Cortex of kidney (tissue), 1 donor: Measurements from ENCODE around the gene TOMM6.
"Not testable (repeated sequence)": the region's sequence is repeated elsewhere in the genome, so short reads cannot be mapped to it uniquely, and the experiment has no call there.

ENCODE experiments used
- DNase-seq: peaks from one replicate; lab custom pipeline; 2025; lab: John Stamatoyannopoulos, UW

Gene TOMM6

DNA sequence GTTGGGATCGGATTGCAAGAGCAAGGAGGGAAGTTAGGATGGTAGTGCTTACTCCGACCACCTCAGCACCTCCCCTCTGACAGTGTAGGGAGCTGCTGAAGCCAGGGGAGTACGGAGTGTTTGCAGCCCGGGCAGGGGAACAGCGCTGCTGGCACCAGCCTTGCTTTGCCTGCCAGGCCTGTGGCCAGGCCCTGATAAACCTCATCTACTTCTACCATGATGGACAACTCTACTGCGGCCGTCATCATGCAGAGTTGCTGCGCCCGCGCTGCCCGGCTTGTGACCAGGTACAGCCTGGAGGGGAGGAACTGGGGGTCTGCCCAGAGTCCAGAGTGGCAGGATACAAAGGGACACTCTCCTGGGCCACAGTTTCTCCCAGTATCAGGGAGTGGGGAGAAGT lies 2.2 kb upstream of the TOMM6 start:
- no peak for DNase-seq

DNA sequence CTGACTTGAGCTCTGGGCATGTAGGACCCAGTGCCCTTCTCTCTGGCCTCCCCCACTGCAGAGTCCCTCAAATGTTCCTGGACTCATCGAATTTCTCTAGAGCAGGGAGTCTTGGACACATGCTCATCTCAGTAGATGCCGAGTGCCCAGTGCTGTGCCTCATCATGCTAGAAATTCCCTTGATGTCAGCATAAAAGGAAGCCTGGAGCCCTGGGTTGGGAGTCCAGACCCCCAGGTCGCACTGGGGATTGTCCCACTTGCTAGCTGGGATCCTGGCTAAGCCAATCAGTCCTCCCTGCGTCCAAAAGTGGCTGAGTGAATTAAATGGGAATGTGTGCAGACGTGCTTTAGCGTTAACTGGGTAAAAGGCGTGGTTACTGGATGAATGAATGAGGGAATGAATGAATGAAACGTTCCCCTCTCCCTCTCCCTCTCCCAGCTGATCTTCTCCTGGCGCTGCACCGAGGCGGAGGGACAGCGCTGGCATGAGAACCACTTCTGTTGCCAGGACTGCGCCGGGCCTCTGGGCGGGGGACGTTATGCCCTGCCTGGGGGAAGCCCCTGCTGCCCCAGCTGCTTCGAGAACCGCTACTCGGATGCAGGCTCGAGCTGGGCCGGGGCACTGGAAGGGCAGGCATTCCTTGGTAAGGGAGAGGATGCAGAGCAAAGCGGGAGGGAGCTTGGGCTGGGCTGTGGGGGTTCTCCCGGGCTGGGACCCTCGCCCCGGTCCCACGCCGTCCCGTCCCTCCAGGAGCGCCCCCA lies 1.6 kb upstream of the TOMM6 start:
- no peak for DNase-seq

- peak; percentile 42 for DNase-seq
Measured at GRCh38 chr6:41786451-41787218, 859 bp upstream of the TOMM6 start.

GRCh38 chr6:41789390-41789724 lies 1.9 kb downstream of the TOMM6 start:
- DNase-seq, result no peak

- no peak for DNase-seq
Measured at GRCh38 chr6:41790045-41790444, 2.6 kb downstream of the TOMM6 start.

- no peak for DNase-seq
Measured at GRCh38 chr6:41791305-41791704, 3.8 kb downstream of the TOMM6 start.

GRCh38 chr6:41791984-41792383 lies 4.5 kb downstream of the TOMM6 start:
- DNase-seq, result no peak

GRCh38 chr6:41796474-41796873 lies 9.0 kb downstream of the TOMM6 start:
- no peak for DNase-seq

DNA sequence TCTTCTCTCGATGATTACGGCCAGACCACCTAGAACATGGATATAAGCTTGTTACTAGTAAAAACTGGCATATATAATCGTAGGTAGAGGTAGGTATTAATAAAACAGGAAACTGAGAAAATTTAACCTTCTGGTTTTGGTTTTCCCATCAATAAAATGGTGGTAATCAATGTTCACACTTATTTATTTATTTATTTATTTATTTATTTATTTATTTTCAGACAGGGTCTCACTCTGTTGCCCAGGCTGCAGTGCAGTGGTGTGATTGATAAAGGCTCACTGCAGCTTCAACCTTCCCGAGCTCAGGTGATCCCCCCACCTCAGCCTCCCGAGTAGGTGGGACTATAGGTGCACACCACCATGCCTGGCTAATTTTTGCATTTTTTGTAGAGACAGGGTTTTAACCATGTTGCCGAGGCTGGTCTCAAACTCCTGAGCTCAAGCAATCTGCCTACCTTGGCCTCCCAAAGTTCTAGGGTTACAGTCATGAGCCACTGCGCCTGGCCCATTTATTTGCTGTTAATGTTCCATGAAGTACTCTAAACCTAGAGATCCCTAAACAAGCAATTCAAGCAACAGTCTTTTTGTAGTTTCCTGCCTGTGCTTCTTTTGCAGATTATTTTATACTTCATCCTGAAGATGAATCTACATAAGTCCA lies 11.5 kb downstream of the TOMM6 start:
- no peak for DNase-seq

DNA sequence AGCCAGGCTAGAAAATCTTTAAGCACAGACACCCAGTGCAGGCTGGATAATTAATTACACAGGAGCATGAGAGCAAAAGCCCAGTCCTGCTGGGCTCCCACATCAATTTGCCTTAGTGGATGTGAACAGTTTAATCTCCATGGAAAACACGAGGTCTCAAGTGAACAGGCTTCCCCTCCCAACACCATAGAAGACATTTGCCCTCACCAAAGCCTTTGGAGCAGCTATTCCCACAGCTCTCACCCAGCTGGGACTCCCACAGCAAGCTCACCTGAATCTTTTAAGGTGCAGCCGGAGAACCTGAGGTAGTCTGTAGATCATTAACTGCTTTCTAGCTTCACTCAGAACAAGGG lies 12.0 kb downstream of the TOMM6 start:
- DNase-seq, result no peak

DNA sequence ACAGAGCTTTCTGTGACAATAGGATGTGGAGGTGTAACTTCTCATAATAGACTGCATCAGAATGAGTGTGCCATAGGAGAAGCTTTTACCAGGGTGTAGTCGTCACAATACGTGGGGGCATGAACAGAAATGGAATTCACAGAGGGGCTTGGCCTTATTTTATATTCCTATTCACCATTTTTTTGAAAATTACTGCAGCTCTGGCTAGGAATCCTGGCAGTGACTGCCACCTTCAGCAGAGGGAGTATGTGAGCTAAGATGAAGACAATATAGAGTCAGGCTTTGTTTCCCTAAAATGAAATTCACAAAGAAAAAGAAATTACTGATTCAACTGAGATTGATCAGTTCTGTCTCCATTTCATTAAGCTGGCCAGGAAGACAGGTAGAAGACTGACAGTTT lies 13.9 kb downstream of the TOMM6 start:
- no peak for DNase-seq

DNA sequence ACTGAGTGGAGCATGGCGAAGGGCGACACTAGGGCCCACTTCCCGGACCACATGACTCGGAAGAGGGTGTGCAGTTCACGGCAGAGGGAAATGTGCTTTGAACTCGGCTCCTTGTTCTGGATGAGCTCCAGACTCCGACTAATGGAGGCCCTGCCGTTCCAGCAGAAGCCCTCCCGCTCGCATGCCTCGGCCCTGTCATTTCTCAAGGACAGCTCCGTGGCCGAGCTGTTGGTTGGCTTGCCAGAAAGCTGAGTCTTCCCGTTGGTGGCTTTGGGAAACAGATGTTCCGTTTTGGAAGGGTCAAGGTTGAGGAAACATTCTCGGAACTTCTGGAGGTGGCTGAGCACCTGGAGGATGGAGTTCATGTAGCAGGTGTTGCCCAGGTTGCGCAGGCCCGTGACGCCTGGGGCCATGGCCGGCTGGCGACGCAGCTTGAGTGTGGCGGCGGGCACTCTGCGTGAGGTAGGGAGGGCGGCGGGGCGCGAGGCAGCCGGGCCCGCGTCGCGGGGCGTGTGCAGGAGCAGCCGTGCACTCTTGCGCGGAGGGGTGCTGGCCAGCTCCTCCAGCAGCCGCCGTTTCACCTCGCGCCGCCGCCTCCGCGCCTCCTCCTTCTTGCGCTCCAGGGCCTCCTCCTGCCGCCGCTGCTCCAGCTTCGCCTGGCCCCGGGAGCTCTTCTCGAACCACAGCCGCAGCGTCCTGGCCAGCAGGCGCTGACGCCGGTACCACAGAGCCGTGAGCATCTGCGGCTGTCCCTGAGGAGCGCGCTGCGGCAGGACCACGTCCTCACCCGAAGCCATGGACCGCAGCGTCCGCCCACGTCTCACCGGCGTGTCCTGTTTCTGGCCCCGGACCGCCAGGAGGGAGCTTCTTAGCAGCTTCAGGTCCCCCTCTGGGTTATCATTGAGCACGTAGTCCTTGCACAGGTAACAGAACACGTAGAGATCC lies 18.6 kb downstream of the TOMM6 start:
- no peak for DNase-seq

GRCh38 chr6:41811095-41811494 lies 23.6 kb downstream of the TOMM6 start:
- DNase-seq, result no peak

- DNase-seq, result not testable (repeated sequence)
Measured at GRCh38 chr6:41811946-41812345, 24.5 kb downstream of the TOMM6 start.

DNA sequence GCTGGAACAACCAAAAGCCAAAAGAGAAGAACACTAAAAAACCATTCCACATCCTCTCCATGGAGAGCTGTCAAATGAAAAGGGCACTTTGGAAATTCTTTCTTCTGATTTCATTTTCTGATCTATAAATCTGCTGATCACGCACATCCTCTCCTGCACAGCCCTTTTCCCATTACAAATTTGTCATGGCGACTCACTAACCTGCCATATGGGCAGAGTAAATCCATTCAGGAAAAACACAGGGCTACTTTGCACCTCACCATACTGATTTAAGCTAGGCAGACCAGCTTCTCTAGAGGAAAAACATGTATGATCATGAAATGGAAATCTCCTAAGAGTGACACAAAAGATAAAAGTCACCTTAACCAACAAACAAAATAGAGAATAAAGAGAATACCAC lies 26.0 kb downstream of the TOMM6 start:
- no peak for DNase-seq

- DNase-seq, result no peak
Measured at GRCh38 chr6:41813956-41814355, 26.5 kb downstream of the TOMM6 start.

DNA sequence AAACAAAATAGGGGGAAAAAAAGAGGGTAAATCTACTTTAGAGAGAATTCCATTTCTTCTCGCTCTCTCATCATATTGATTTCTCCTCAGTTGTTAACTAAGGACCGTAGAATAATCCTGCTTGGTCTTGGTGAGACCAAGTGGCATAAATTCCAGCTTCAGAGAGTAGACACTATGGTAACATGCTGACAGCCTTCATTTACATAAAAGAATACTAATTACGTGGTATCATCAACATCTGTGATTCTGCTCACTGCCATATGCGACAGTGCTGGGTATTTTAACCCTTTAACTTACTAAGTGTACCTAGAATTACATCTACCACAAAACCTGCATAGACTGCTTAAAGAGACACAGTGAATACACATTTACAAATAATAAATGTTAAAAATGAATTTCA lies 27.1 kb downstream of the TOMM6 start:
- no peak for DNase-seq

- no peak for DNase-seq
Measured at GRCh38 chr6:41815587-41815986, 28.1 kb downstream of the TOMM6 start.

- no peak for DNase-seq
Measured at GRCh38 chr6:41818271-41819054, 31.0 kb downstream of the TOMM6 start.

DNA sequence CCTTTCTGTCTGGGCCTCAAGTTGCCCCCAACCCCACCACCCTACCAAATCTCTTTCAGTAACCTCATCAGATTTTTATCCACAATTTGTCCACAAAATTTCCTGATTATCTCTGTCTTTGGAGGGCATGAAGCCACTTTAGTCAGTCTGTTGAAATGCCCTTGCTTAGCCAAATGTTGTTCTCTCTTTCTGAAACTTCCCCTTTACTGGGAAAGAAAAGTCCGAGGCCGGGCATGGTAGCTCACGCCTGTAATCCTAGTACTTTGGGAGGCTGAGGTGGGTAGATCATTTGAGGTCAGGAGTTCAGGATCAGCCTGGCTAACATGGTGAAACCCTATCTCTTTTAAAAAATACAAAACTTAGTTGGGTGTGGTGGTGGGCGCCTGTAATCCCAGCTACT lies 33.8 kb downstream of the TOMM6 start:
- DNase-seq, result no peak

GRCh38 chr6:41822021-41822420 lies 34.5 kb downstream of the TOMM6 start:
- DNase-seq, result no peak
